ENCODE measurements around the gene CES2. TPM values are rescaled to one million over a fixed set of nuclear protein-coding genes. Genes with fewer than 3 reads are reported as not detected.

Gene CES2
- polyA plus RNA-seq, 3 donors from 2014 or later: 13.8 to 26.2 (median 19.5) TPM

- peak overlapping the region in 1 of 5 donors; percentile 36 for H3K4me3 Mint-ChIP-seq
These were observed 29.4 kb upstream of the CES2 start for GRCh38 chr16:66905633-66906539.

GRCh38 chr16:66906916-66907836 lies 28.1 kb upstream of the CES2 start:
- no peak for DNase-seq
- no peak overlapping the region for H3K4me3 Mint-ChIP-seq
- peaks cover 0 to 4% (median 0%) of the 10 kb centered on the region in 3 donors for H3K27me3 Mint-ChIP-seq (ENCODE audit: low read depth in 3 of 3)
- H3K4me1 Mint-ChIP-seq: no peaks in the 10 kb centered on the region
- no peaks in the 10 kb centered on the region for H3K9me3 Mint-ChIP-seq
- no peak overlapping the region for H3K27ac Mint-ChIP-seq
- H3K36me3 Mint-ChIP-seq: no peaks in the 10 kb centered on the region

More at GRCh38 chr16:66905633-66906539, 29.4 kb upstream of the CES2 start:
- Mint-ChIP-seq H3K36me3 (no peaks in the 10 kb centered on the region), H3K9me3 (no peaks in the 10 kb centered on the region), H3K27me3 (ENCODE audit: low read depth in 3 of 3) (peaks cover 0 to 4% (median 0%) of the 10 kb centered on the region in 3 donors), H3K4me1 (no peaks in the 10 kb centered on the region), H3K27ac (peak overlapping the region in 1 of 6 donors; percentile 44)
- no peak for DNase-seq

GRCh38 chr16:66908116-66908515 lies 27.2 kb upstream of the CES2 start:
- Mint-ChIP-seq H3K27ac (no peak overlapping the region), H3K4me1 (no peaks in the 10 kb centered on the region), H3K4me3 (no peak overlapping the region), H3K27me3 (ENCODE audit: low read depth in 3 of 3) (peaks cover 0 to 4% (median 3%) of the 10 kb centered on the region in 3 donors), H3K36me3 (no peaks in the 10 kb centered on the region), H3K9me3 (no peaks in the 10 kb centered on the region)
- no peak for DNase-seq

GRCh38 chr16:66908762-66909559 lies 26.4 kb upstream of the CES2 start:
- Mint-ChIP-seq H3K4me3 (no peak overlapping the region), H3K9me3 (no peaks in the 10 kb centered on the region), H3K36me3 (no peaks in the 10 kb centered on the region), H3K27me3 (ENCODE audit: low read depth in 3 of 3) (peaks cover 0 to 4% (median 3%) of the 10 kb centered on the region in 3 donors), H3K4me1 (no peaks in the 10 kb centered on the region), H3K27ac (no peak overlapping the region)
- no peak for DNase-seq

GRCh38 chr16:66910175-66910940 lies 25.0 kb upstream of the CES2 start:
- H3K36me3 Mint-ChIP-seq: no peaks in the 10 kb centered on the region
- no peak for DNase-seq
- H3K9me3 Mint-ChIP-seq: no peaks in the 10 kb centered on the region
- H3K27me3 Mint-ChIP-seq (ENCODE audit: low read depth in 3 of 3): peaks cover 0 to 3% (median 2%) of the 10 kb centered on the region in 3 donors
- no peak overlapping the region for H3K27ac Mint-ChIP-seq
- no peaks in the 10 kb centered on the region for H3K4me1 Mint-ChIP-seq
- no peak overlapping the region for H3K4me3 Mint-ChIP-seq

GRCh38 chr16:66911112-66911511 lies 24.2 kb upstream of the CES2 start:
- H3K4me1 Mint-ChIP-seq: no peaks in the 10 kb centered on the region
- peaks cover 0 to 3% (median 2%) of the 10 kb centered on the region in 3 donors for H3K27me3 Mint-ChIP-seq (ENCODE audit: low read depth in 3 of 3)
- no peak overlapping the region for H3K4me3 Mint-ChIP-seq
- no peaks in the 10 kb centered on the region for H3K36me3 Mint-ChIP-seq
- H3K9me3 Mint-ChIP-seq: peaks cover 0 to 1% (median 0%) of the 10 kb centered on the region in 6 donors
- DNase-seq: no peak
- H3K27ac Mint-ChIP-seq: no peak overlapping the region

GRCh38 chr16:66911801-66912200 lies 23.5 kb upstream of the CES2 start:
- peaks cover 0 to 3% (median 2%) of the 10 kb centered on the region in 3 donors for H3K27me3 Mint-ChIP-seq (ENCODE audit: low read depth in 3 of 3)
- H3K4me3 Mint-ChIP-seq: no peak overlapping the region
- H3K4me1 Mint-ChIP-seq: no peaks in the 10 kb centered on the region
- H3K36me3 Mint-ChIP-seq: no peaks in the 10 kb centered on the region
- no peak overlapping the region for H3K27ac Mint-ChIP-seq
- DNase-seq: no peak
- H3K9me3 Mint-ChIP-seq: peaks cover 0 to 1% (median 0%) of the 10 kb centered on the region in 6 donors

GRCh38 chr16:66913081-66913480 lies 22.2 kb upstream of the CES2 start:
- no peak overlapping the region for H3K4me3 Mint-ChIP-seq
- no peak for DNase-seq
- peaks cover 0 to 3% (median 2%) of the 10 kb centered on the region in 3 donors for H3K27me3 Mint-ChIP-seq (ENCODE audit: low read depth in 3 of 3)
- no peak overlapping the region for H3K27ac Mint-ChIP-seq
- no peaks in the 10 kb centered on the region for H3K4me1 Mint-ChIP-seq
- peaks cover 0 to 1% (median 0%) of the 10 kb centered on the region in 6 donors for H3K9me3 Mint-ChIP-seq
- no peaks in the 10 kb centered on the region for H3K36me3 Mint-ChIP-seq

GRCh38 chr16:66913711-66914110 lies 21.6 kb upstream of the CES2 start:
- Mint-ChIP-seq H3K4me3 (no peak overlapping the region), H3K4me1 (no peaks in the 10 kb centered on the region), H3K36me3 (no peaks in the 10 kb centered on the region), H3K27ac (no peak overlapping the region), H3K9me3 (peaks cover 0 to 1% (median 0%) of the 10 kb centered on the region in 6 donors), H3K27me3 (ENCODE audit: low read depth in 3 of 3) (peaks cover 0 to 4% (median 3%) of the 10 kb centered on the region in 3 donors)
- no peak for DNase-seq

GRCh38 chr16:66914541-66914940 lies 20.8 kb upstream of the CES2 start:
- Mint-ChIP-seq H3K4me3 (no peak overlapping the region), H3K27me3 (ENCODE audit: low read depth in 3 of 3) (peaks cover 3 to 4% (median 3%) of the 10 kb centered on the region in 3 donors)
- DNase-seq: no peak

GRCh38 chr16:66915041-66915440 lies 20.3 kb upstream of the CES2 start:
- H3K27me3 Mint-ChIP-seq (ENCODE audit: low read depth in 3 of 3): peaks cover 3 to 4% (median 3%) of the 10 kb centered on the region in 3 donors
- H3K4me1 Mint-ChIP-seq: no peaks in the 10 kb centered on the region
- no peak for DNase-seq
- H3K27ac Mint-ChIP-seq: no peak overlapping the region
- peaks cover 0 to 1% (median 0%) of the 10 kb centered on the region in 6 donors for H3K9me3 Mint-ChIP-seq
- H3K4me3 Mint-ChIP-seq: no peak overlapping the region
- H3K36me3 Mint-ChIP-seq: no peaks in the 10 kb centered on the region

More at GRCh38 chr16:66914541-66914940, 20.8 kb upstream of the CES2 start:
- H3K27ac Mint-ChIP-seq: peak overlapping the region in 1 of 6 donors; percentile 49
- peaks cover 0 to 1% (median 0%) of the 10 kb centered on the region in 6 donors for H3K9me3 Mint-ChIP-seq
- H3K4me1 Mint-ChIP-seq: no peaks in the 10 kb centered on the region
- no peaks in the 10 kb centered on the region for H3K36me3 Mint-ChIP-seq

GRCh38 chr16:66916518-66916917 lies 18.8 kb upstream of the CES2 start:
- Mint-ChIP-seq H3K27ac (no peak overlapping the region), H3K4me3 (no peak overlapping the region), H3K27me3 (ENCODE audit: low read depth in 3 of 3) (peaks cover 3 to 9% (median 8%) of the 10 kb centered on the region in 3 donors), H3K9me3 (peaks cover 0 to 1% (median 0%) of the 10 kb centered on the region in 6 donors), H3K36me3 (no peaks in the 10 kb centered on the region), H3K4me1 (no peaks in the 10 kb centered on the region)
- DNase-seq: no peak

All from immature natural killer cell (primary cell).